H1 (cell line): ENCODE data around the gene SKA1. TPM values are rescaled to one million over a fixed set of nuclear protein-coding genes. Genes with fewer than 3 reads are reported as not detected.

Experiments
- CTCF ChIA-PET: fragments of 300-600 bp; sonication (Branson Sonifier 250); formaldehyde crosslinking; loops from one replicate; lab custom pipeline; 2021; ENCODE audit not compliant: partially characterized antibody; lab: Charles Lee
- POLR2A ChIA-PET: fragments of 300-600 bp; sonication (Branson Sonifier 250); formaldehyde crosslinking; loops from one replicate; lab custom pipeline; 2021; ENCODE audit warnings: inconsistent platforms; ENCODE audit not compliant: partially characterized antibody; lab: Charles Lee
- DNase-seq, 2 experiments: peaks; one replicate each; pipeline versions ENCODE4 v3.0.0 to v3.0.0-alpha.2; 2010 to 2022; ENCODE audit warnings: low spot score in 2 of 2, low read depth in 1 of 2, mixed read lengths in 1 of 2
- FAIRE-seq: peaks from 2 replicates; lab custom pipeline; 2011; peaks lifted over from hg19 to GRCh38; lab: Jason Lieb, UNC
- H2AFZ ChIP-seq: 2 replicates; pipeline ENCODE4 v1.8.1; 2012; ENCODE audit warnings: low read length, inconsistent platforms
- H2AK5ac ChIP-seq: 2 replicates; pipeline ENCODE4 v1.6.1; 2013; ENCODE audit warnings: low read depth, low read length
- H2BK120ac ChIP-seq: replicated peaks from 2 replicates; pipeline ENCODE3; 2013; ENCODE audit warnings: low read depth, low read length, inconsistent platforms
- H2BK12ac ChIP-seq: 2 replicates; pipeline ENCODE4 v1.6.1; 2013; ENCODE audit warnings: low read depth, low read length
- H2BK15ac ChIP-seq: 2 replicates; pipeline ENCODE4 v1.6.1; 2013; ENCODE audit warnings: low read length
- H2BK20ac ChIP-seq: 2 replicates; pipeline ENCODE4 v1.6.1; 2013; ENCODE audit warnings: low read length
- H2BK5ac ChIP-seq: 2 replicates; pipeline ENCODE4 v1.6.1; 2013; ENCODE audit warnings: low read depth, low read length
- H3K14ac ChIP-seq: 2 replicates; pipeline ENCODE4 v1.6.1; 2013; ENCODE audit warnings: inconsistent platforms; ENCODE audit not compliant: insufficient read length
- H3K18ac ChIP-seq: 2 replicates; pipeline ENCODE4 v1.6.1; 2013; ENCODE audit warnings: low read length; ENCODE audit errors: extremely low read depth
- H3K23ac ChIP-seq: 2 replicates; pipeline ENCODE4 v1.6.1; 2013; ENCODE audit warnings: inconsistent platforms; ENCODE audit not compliant: insufficient read length
- H3K23me2 ChIP-seq: 2 replicates; pipeline ENCODE4 v1.6.1; 2013; ENCODE audit warnings: low read depth, low read length
- H3K27ac ChIP-seq: 2 replicates; pipeline ENCODE4 v1.6.1; 2011; ENCODE audit warnings: low read depth, low read length, inconsistent platforms
- H3K27me3 ChIP-seq, 4 experiments: replicated peaks in 1 of 4; 1 replicate in 1 of 4; 2 replicates in 3 of 4; pipeline versions ENCODE4 v1.6.1 to v1.8.1; 2011 to 2013; ENCODE audit warnings: low read length in 3 of 4, mild to moderate bottlenecking in 3 of 4, inconsistent platforms in 2 of 4, mixed read lengths in 2 of 4, moderate library complexity in 1 of 4; ENCODE audit not compliant: control insufficient read depth in 3 of 4, insufficient read depth in 3 of 4; ENCODE audit errors: extremely low read depth in 1 of 4
- H3K36me3 ChIP-seq, 4 experiments: 2 replicates each; pipeline versions ENCODE4 v1.6.1 to v1.8.1; 2011 to 2013; ENCODE audit warnings: mild to moderate bottlenecking in 4 of 4, low read length in 3 of 4, moderate library complexity in 2 of 4, control low read depth in 1 of 4, inconsistent platforms in 1 of 4; ENCODE audit not compliant: insufficient read depth in 4 of 4, control insufficient read depth in 2 of 4
- H3K4ac ChIP-seq: replicated peaks from 2 replicates; pipeline ENCODE3; 2013; ENCODE audit warnings: low read length, low read depth, mixed read lengths, inconsistent platforms; ENCODE audit not compliant: insufficient read length
- H3K4me1 ChIP-seq, 4 experiments: replicated peaks in 1 of 4; 1 replicate in 1 of 4; 2 replicates in 3 of 4; pipeline versions ENCODE4 v1.6.1 to v1.8.1; 2011 to 2013; ENCODE audit warnings: low read length in 3 of 4, inconsistent platforms in 2 of 4, mixed read lengths in 1 of 4; ENCODE audit not compliant: insufficient read depth in 4 of 4, control insufficient read depth in 3 of 4
- H3K4me2 ChIP-seq, 2 experiments: 2 replicates each; pipeline versions ENCODE4 v1.6.1 to v1.8.1; 2011 to 2013; ENCODE audit warnings: low read depth in 2 of 2, low read length in 2 of 2, control low read depth in 1 of 2, inconsistent platforms in 1 of 2, mild to moderate bottlenecking in 1 of 2; ENCODE audit not compliant: insufficient read depth in 1 of 2
- H3K4me3 ChIP-seq, 4 experiments: fragments of 200-600, 300-600 bp in 1 of 4; sonication (generic), shearing (Covaris generic), sonication (Bioruptor Twin) in 1 of 4; 2 replicates each; pipeline versions ENCODE4 v1.5.1 to v1.8.1; 2011 to 2016; ENCODE audit warnings: low read length in 4 of 4, low read depth in 3 of 4, control low read depth in 2 of 4, inconsistent platforms in 2 of 4, mild to moderate bottlenecking in 2 of 4, mixed read lengths in 1 of 4, moderate library complexity in 1 of 4; ENCODE audit not compliant: insufficient read depth in 2 of 4; ENCODE audit errors: extremely low read depth in 1 of 4
- H3K56ac ChIP-seq: replicated peaks from 2 replicates; pipeline ENCODE3; 2013; ENCODE audit warnings: low read depth, mild to moderate bottlenecking, mixed read lengths, low read length, inconsistent platforms; ENCODE audit not compliant: insufficient read length
- H3K79me1 ChIP-seq: 2 replicates; pipeline ENCODE4 v1.6.1; 2013; ENCODE audit warnings: low read depth, low read length, control low read depth
- H3K79me2 ChIP-seq, 2 experiments: 2 replicates each; pipeline versions ENCODE4 v1.6.1 to v1.8.1; 2012 to 2013; ENCODE audit warnings: low read length in 2 of 2, mild to moderate bottlenecking in 2 of 2, inconsistent platforms in 1 of 2; ENCODE audit not compliant: insufficient read depth in 2 of 2, control insufficient read depth in 1 of 2
- H3K9ac ChIP-seq, 4 experiments: replicated peaks in 1 of 4; 1 replicate in 1 of 4; 2 replicates in 3 of 4; pipeline versions ENCODE4 v1.6.1 to v1.8.1; 2011 to 2013; ENCODE audit warnings: low read depth in 3 of 4, low read length in 3 of 4, control low read depth in 2 of 4, mild to moderate bottlenecking in 2 of 4, moderate library complexity in 2 of 4, inconsistent platforms in 1 of 4; ENCODE audit errors: extremely low read depth in 1 of 4
- H3K9me3 ChIP-seq, 2 experiments: 2 replicates each; pipeline versions ENCODE4 v1.6.1 to v1.8.1; 2012 to 2013; ENCODE audit warnings: mild to moderate bottlenecking in 2 of 2, moderate library complexity in 2 of 2, control low read depth in 1 of 2, inconsistent platforms in 1 of 2, low read depth in 1 of 2, low read length in 1 of 2, mixed read lengths in 1 of 2; ENCODE audit not compliant: insufficient read depth in 2 of 2
- H4K20me1 ChIP-seq, 2 experiments: replicated peaks in 1 of 2; 2 replicates each; pipeline versions ENCODE3 to v1.8.1; 2011 to 2013; ENCODE audit warnings: inconsistent platforms in 2 of 2, low read length in 2 of 2, mild to moderate bottlenecking in 1 of 2; ENCODE audit not compliant: insufficient read depth in 2 of 2, control insufficient read depth in 1 of 2
- H4K5ac ChIP-seq: 2 replicates; pipeline ENCODE4 v1.6.1; 2013; ENCODE audit warnings: low read length, low read depth, mixed read lengths, inconsistent platforms; ENCODE audit not compliant: insufficient read length
- H4K8ac ChIP-seq: 2 replicates; pipeline ENCODE4 v1.8.0; 2013; ENCODE audit warnings: mild to moderate bottlenecking, moderate library complexity, low read length, inconsistent platforms; ENCODE audit not compliant: insufficient read depth; ENCODE audit errors: extremely low read depth
- H4K91ac ChIP-seq: replicated peaks from 2 replicates; pipeline ENCODE3; 2013; ENCODE audit warnings: low read length, mixed read lengths, inconsistent platforms; ENCODE audit not compliant: insufficient read length
- CREB1 ChIP-seq: IDR thresholded peaks from 2 replicates; pipeline ENCODE4 v1.6.1; 2012; ENCODE audit warnings: inconsistent platforms
- KDM4A ChIP-seq: IDR thresholded peaks from one replicate; pipeline ENCODE4 v1.7.1; 2012; ENCODE audit warnings: low read depth, mild to moderate bottlenecking, moderate library complexity, low read length, inconsistent platforms; ENCODE audit not compliant: severe bottlenecking
- POLR2A ChIP-seq, 2 experiments: IDR thresholded peaks; 1 replicate in 1 of 2; 2 replicates in 1 of 2; pipeline ENCODE4 v1.6.1; 2011; ENCODE audit warnings: low read depth in 2 of 2, low read length in 2 of 2, mild to moderate bottlenecking in 2 of 2; ENCODE audit errors: control extremely low read depth in 1 of 2
- TBP ChIP-seq: IDR thresholded peaks from 2 replicates; pipeline ENCODE4 v1.6.1; 2011; ENCODE audit warnings: low read depth, low read length, improper control_type of control experiment
- TEAD4 ChIP-seq: IDR thresholded peaks from 2 replicates; pipeline ENCODE4 v1.6.1; 2012; ENCODE audit warnings: low read depth, low read length, inconsistent platforms, mixed read lengths
- WGBS, 2 experiments: shearing (Covaris generic) in 1 of 2; methylation state at CpG; one replicate each; pipeline versions ENCODE4 v1.1.6 to v1.1.7; 2013 to 2015; ENCODE audit warnings: low lambda C conversion rate in 2 of 2, mixed read lengths in 2 of 2, inconsistent platforms in 1 of 2, low coverage in 1 of 2, missing lambda C conversion rate in 1 of 2; ENCODE audit not compliant: insufficient replicate concordance in 2 of 2, insufficient coverage in 1 of 2, insufficient read length in 1 of 2; ENCODE audit errors: extremely low coverage in 1 of 2, missing lambda C conversion rate in 1 of 2; 5-methylcytosine and 5-hydroxymethylcytosine counted together
- polyA plus RNA-seq, 7 experiments: library from polyadenylated mRNA; depleted of rRNA in 3 of 7; stranded (reverse) in 5 of 7; unstranded in 2 of 7; fragments of >200 nt in 5 of 7; fragments of 200-250 nt in 2 of 7; gene quantifications; 1 replicate in 5 of 7; 2 replicates in 1 of 7; 4 replicates in 1 of 7; pipeline versions ENCODE4 v1.2.1 to v1.2.3, GENCODE V29; 2011 to 2013; ENCODE audit warnings: missing spikeins in 2 of 7, mixed read lengths in 2 of 7
- total RNA-seq: library from RNA; stranded (reverse); fragmentation: NEBNext Ultra II Directional; extraction: Animal tissue kit (Norgen Biotek cat#: 25700); gene quantifications from 2 replicates; pipeline ENCODE4 v1.2.1, GENCODE V29; 2021

Gene SKA1
- total and polyA plus RNA-seq, 2 of the 8 experiments (the other 6 are each of a cell fraction or from before 2014, with no cell fraction given), result 8.6 to 22.9 TPM

- H2AFZ ChIP-seq, result no peak overlapping the region
- no peak overlapping the region for H3K56ac ChIP-seq
- H3K27ac ChIP-seq, result no peak overlapping the region
- H3K23ac ChIP-seq, result no peak overlapping the region
- H3K4me3 ChIP-seq, result no peak overlapping the region
- no peak overlapping the region for H3K18ac ChIP-seq
- peaks cover 2 to 28% (median 18%) of the 10 kb centered on the region in 4 experiments; a peak in 5 of 7 replicates for H3K27me3 ChIP-seq
- no peak overlapping the region for H4K5ac ChIP-seq
- H3K23me2 ChIP-seq, result no peaks in the 10 kb centered on the region
- no peak overlapping the region for H4K91ac ChIP-seq
- no peaks in the 10 kb centered on the region; a peak in 1 of 8 replicates for H3K36me3 ChIP-seq
- 0 out of 4 replicates have a peak overlapping the region, but pooled peaks of 1 of the 2 experiments have one; percentile 79 for H3K4me2 ChIP-seq
- 0 out of 2 replicates have a peak overlapping the region, but pooled peaks have one; percentile 52 for H2BK12ac ChIP-seq
- H3K14ac ChIP-seq, result no peak overlapping the region
- DNase-seq (no peak), FAIRE-seq (no peak)
- no peak overlapping the region for H3K9ac ChIP-seq
- H4K8ac ChIP-seq, result no peak overlapping the region
- H2BK120ac ChIP-seq, result no peak overlapping the region
- H4K20me1 ChIP-seq, result no peaks in the 10 kb centered on the region
- ChIA-PET CTCF (interaction anchor here (1.0 to 4.2 kb wide), 4 partner anchors 9 to 181 kb away, joined by 3 to 20 read pairs (median 3); no protein-coding TSS in a partner anchor), POLR2A (interaction anchor here (1.2 kb wide), 1 partner anchor 12 kb away, joined by 3 read pairs; no protein-coding TSS in a partner anchor)
- peak overlapping the region; percentile 37; the same call in 1 of the 2 replicates for H2BK20ac ChIP-seq
- 92% methylated on average over 4 of the region's 4 CpGs; no CpG with 5 or more reads in 1 of the 2 experiments for WGBS, 2 experiments
- no peaks in the 10 kb centered on the region for H3K9me3 ChIP-seq
- no peak overlapping the region for H2BK5ac ChIP-seq
- H3K79me2 ChIP-seq, result no peaks in the 10 kb centered on the region
- H3K4me1 ChIP-seq, result peaks cover 5 to 30% (median 22%) of the 10 kb centered on the region in 4 experiments
- no peak overlapping the region for H3K4ac ChIP-seq
- no peak overlapping the region; the same call in 1 of the 2 replicates for H2AK5ac ChIP-seq
- no peak overlapping the region for H2BK15ac ChIP-seq
- H3K79me1 ChIP-seq, result no peaks in the 10 kb centered on the region
- TF ChIP-seq KDM4A, result no peak
- TF ChIP-seq TBP, result no peak
- TF ChIP-seq POLR2A (IDR thresholded peaks at IDR 0.05; ENCODE audit: control extremely low read depth in 1 of 2, low read depth in 2 of 2, low read length in 2 of 2), result no peak
- TF ChIP-seq CREB1, result no peak
- TF ChIP-seq TEAD4, result no peak
Observed at GRCh38 chr18:50399582-50399981, 24.7 kb downstream of the SKA1 start.
